Activated T-helper 17 cell treated with anti-CD3 and anti-CD28 coated beads, Interleukin-2, amount 50 U/mL, for 72 hours (primary cell): ENCODE data around the gene RPS2. TPM values are rescaled to one million over a fixed set of nuclear protein-coding genes. Genes with fewer than 3 reads are reported as not detected.
"Not testable (repeated sequence)": the region's sequence is repeated elsewhere in the genome, so short reads cannot be mapped to it uniquely, and the experiment has no call there.

Experiments
- ATAC-seq: fragments of 150-1000 bp; cut with Tn5 transposase; replicated peaks from 2 replicates; pipeline ENCODE4 v1.10.0; 2021; ENCODE audit warnings: mild to moderate bottlenecking, moderate library complexity
- H3K27ac Mint-ChIP-seq: one replicate; pipeline ENCODE4 v1.8.0; 2022; ENCODE audit warnings: mixed read lengths
- H3K27me3 Mint-ChIP-seq: one replicate; pipeline ENCODE4 v1.8.0; 2022; ENCODE audit warnings: mixed read lengths
- H3K36me3 Mint-ChIP-seq: one replicate; pipeline ENCODE4 v1.8.0; 2022; ENCODE audit warnings: low read depth, mild to moderate bottlenecking, mixed read lengths
- H3K4me1 Mint-ChIP-seq: one replicate; pipeline ENCODE4 v1.8.0; 2022; ENCODE audit warnings: mixed read lengths
- H3K4me3 Mint-ChIP-seq: one replicate; pipeline ENCODE4 v1.8.0; 2022; ENCODE audit warnings: mild to moderate bottlenecking, mixed read lengths
- H3K9me3 Mint-ChIP-seq: one replicate; pipeline ENCODE4 v1.8.0; 2022; ENCODE audit warnings: mixed read lengths
- total RNA-seq, 2 donors: library from RNA; stranded (reverse); gene quantifications; one replicate each; pipeline ENCODE4 v1.2.3, GENCODE V29; 2022

The RPS2 gene
- total RNA-seq, 2 donors from 2014 or later, result 4,570 to 4,579 TPM

DNA sequence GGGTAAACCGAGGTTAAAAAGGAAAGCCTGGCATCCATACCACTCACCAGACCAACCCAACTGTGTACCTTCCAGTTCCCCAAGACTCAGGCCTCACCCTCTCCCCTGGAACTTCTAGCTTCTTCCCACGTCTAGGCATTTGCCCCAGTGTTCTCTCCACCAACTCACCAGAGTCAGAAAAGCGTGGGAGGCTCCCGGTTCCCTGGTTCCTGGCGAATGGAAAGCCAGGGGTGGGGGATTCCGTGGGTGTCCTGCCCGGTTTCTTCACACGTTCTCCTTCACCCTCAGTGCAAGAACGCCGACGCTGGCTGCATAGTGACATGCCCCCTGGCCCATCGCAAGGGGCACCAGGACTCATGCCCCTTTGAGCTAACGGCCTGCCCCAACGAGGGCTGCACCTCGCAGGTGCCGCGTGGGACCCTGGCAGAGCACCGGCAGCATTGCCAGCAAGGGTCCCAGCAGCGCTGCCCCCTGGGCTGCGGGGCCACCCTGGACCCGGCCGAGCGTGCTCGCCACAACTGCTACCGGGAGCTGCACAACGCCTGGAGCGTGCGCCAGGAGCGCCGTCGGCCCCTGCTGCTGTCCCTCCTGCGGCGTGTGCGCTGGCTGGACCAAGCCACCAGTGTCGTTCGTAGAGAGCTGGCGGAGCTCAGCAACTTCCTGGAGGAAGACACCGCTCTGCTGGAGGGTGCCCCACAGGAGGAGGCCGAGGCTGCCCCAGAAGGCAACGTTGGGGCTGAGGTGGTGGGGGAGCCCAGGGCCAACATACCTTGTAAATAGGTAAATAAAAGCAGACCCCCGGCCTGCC lies 3.7 kb upstream of the RPS2 start:
- Mint-ChIP-seq H3K36me3 (peaks cover 50% of the 10 kb centered on the region), H3K9me3 (no peaks in the 10 kb centered on the region), H3K4me1 (peaks cover 21% of the 10 kb centered on the region), H3K4me3 (no peak overlapping the region), H3K27ac (no peak overlapping the region), H3K27me3 (no peaks in the 10 kb centered on the region)
- no peak for ATAC-seq

- Mint-ChIP-seq H3K4me3 (peak within 1 kb of the TSS; percentile 89), H3K27me3 (no peaks in the 10 kb centered on the region), H3K36me3 (peaks cover 55% of the 10 kb centered on the region), H3K27ac (peak within 1 kb of the TSS; percentile 84), H3K4me1 (peaks cover 11% of the 10 kb centered on the region), H3K9me3 (no peaks in the 10 kb centered on the region)
- ATAC-seq, result no peak
Observed at GRCh38 chr16:1966460-1966859, 1.8 kb upstream of the RPS2 start, which contains the start of gene RNF151. RNF151 (plus strand) TSS chr16:1966856; CDS start chr16:1966882, 26 bp downstream.

GRCh38 chr16:1965396-1966001 lies 873 bp upstream of the RPS2 start:
- peak overlapping the region; percentile 89 for H3K4me3 Mint-ChIP-seq
- no peaks in the 10 kb centered on the region for H3K27me3 Mint-ChIP-seq
- ATAC-seq, result no peak
- peaks cover 62% of the 10 kb centered on the region for H3K36me3 Mint-ChIP-seq
- H3K27ac Mint-ChIP-seq, result peak overlapping the region; percentile 84
- H3K4me1 Mint-ChIP-seq, result peaks cover 12% of the 10 kb centered on the region
- no peaks in the 10 kb centered on the region for H3K9me3 Mint-ChIP-seq

DNA sequence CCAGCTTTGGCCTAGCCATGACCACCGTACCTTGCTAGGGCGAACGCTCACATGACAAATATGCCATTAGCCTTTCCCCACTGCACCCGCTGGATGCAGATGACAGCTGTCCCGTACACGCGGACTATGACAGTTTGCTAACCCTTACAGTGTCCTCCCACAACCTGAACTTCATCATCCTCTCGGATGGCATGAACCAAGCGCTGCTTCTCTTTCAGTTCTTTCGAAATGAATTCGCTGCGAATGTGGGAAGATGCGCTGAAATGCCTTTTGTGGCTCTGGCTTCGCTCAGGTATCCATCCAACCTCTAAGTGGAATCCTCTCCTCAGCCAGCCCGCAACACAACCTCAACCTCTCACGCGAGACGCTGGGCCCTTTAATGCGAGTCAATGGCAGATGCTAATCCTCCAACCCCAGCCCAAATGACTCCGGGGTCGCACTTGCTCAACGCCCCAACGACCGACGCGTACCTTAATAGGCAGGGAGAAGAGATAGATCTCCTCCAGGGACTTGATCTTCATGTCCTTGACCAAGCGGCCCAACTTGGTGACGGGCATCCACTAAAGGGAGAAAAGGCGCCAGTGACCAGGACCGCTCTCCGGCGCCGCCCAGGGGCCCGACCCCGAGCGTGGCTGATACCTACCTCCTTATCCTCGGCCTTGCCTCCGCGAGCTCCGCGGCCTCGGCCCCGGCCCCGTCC lies 670 bp downstream of the RPS2 start:
- peaks cover 71% of the 10 kb centered on the region for H3K36me3 Mint-ChIP-seq
- no peaks in the 10 kb centered on the region for H3K9me3 Mint-ChIP-seq
- H3K4me1 Mint-ChIP-seq, result peaks cover 14% of the 10 kb centered on the region
- peak overlapping the region; percentile 89 for H3K4me3 Mint-ChIP-seq
- peak; percentile 23 for ATAC-seq
- H3K27me3 Mint-ChIP-seq, result no peaks in the 10 kb centered on the region
- peak overlapping the region; percentile 84 for H3K27ac Mint-ChIP-seq

DNA sequence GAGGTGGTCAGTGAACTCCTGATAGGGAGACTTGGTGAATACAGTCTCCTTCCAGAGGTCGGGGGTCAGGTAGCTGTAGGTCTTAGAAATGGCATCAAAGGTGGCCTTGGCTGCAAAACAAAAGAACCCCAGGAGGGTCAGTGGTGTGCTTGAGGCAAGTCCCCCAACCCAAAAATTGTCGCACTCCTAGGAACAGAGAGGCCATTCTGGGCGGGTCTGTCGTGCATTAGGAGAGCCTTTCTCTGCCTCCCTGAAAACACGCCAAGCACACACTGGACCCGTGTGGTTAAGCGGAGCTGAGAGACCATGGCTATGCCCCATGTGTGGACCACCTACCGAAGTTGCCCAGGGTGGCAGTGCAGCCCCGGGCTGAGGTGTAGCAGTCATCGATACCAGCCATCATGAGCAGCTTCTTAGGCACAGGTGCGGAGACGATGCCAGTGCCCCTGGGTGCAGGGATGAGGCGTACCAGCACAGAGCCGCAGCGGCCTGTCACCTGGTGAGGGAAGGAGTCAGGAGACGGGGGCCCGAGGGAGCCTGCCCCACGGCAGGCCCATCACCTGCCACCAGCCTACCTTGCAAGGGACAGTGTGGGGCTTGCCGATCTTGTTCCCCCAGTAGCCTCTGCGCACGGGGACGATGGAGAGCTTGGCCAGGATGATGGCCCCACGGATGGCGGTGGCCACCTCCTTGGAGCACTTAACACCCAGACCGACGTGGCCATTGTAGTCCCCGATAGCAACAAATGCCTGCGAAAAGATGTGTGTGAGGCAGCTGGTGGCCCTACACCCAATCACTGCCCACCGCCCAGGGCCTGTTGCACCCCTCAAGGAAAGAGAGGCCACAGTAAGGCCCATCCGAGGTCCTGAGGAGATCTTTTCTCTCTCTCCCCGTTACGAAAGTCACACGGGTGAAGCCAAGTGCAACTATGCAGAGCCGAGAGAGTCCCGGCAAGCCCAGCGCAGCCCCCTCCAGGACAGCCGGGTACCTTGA lies 2.2 kb downstream of the RPS2 start:
- H3K9me3 Mint-ChIP-seq, H3K27me3 Mint-ChIP-seq, ATAC-seq: not testable (repeated sequence)
- peaks cover 68% of the 10 kb centered on the region for H3K36me3 Mint-ChIP-seq
- H3K27ac Mint-ChIP-seq, result peak overlapping the region; percentile 84
- H3K4me3 Mint-ChIP-seq, result peak overlapping the region; percentile 89
- peaks cover 14% of the 10 kb centered on the region for H3K4me1 Mint-ChIP-seq

DNA sequence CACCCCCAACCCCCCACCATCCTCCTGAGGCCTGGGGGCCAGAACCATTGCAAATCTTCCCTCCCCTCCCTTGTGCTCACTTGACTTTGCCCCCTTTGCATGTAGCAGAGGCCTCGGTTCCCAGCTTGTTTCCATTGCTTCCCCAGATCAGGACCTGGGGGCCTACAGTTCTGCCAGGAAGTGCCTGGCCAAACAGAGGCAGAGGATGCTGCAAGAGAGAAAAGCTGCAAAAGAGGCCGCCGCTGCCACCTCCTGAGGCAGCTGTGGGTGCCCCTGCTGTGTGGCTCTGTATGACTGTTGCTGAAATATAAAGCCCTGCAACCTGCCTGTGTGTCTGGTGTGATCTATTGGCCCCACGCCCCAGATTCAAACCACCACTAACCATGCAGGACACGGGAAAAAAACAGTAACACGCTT lies 3.0 kb downstream of the RPS2 start:
- no peak for ATAC-seq
- Mint-ChIP-seq H3K27ac (no peak overlapping the region), H3K27me3 (no peaks in the 10 kb centered on the region), H3K4me1 (peaks cover 14% of the 10 kb centered on the region), H3K9me3 (no peaks in the 10 kb centered on the region), H3K4me3 (peak overlapping the region; percentile 89), H3K36me3 (peaks cover 64% of the 10 kb centered on the region)

DNA sequence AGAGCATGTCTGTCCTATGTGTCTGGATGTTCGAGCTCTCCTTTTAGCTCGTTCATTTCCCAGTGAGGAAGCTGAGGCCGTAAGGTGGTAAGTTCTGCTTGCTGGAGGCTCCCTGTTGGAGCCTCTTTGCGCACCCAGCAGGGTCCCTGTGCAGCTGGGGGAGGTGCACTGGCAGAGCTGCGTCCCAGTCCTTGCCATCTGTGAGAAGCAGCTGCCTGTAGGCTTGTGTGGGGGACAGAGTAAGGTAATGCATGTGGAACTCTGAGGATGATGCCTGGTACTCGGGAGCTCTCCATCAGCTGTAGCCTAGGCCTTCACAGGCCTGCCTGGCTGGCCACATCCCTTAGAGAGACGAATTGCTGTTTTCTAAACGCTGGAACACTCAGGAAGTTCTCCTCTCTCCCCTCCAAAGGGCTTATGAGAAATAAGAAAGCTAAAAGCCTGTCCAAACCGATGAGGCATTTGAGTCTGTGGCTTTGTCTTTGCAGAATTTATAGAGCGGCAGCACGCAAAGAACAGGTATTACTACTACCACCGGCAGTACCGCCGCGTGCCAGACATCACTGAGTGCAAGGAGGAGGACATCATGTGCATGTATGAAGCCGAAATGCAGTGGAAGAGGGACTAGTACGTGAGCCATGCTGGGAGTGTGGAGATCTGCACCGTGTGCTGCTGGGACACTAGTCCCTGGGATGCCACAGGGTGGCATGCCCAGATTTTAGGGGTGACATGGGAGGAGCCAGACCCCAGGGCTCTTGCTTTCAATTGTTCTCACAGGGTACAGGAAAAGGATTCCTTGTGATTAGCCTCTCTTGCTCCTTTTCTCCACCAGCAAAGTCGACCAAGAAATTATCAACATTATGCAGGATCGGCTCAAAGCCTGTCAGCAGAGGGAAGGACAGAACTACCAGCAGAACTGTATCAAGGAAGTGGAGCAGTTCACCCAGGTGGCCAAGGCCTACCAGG lies 3.7 kb downstream of the RPS2 start:
- peaks cover 14% of the 10 kb centered on the region for H3K4me1 Mint-ChIP-seq
- H3K4me3 Mint-ChIP-seq, result peak overlapping the region; percentile 89
- ATAC-seq, result no peak
- H3K27me3 Mint-ChIP-seq, result no peaks in the 10 kb centered on the region
- H3K27ac Mint-ChIP-seq, result peak overlapping the region; percentile 88
- no peaks in the 10 kb centered on the region for H3K9me3 Mint-ChIP-seq
- peaks cover 63% of the 10 kb centered on the region for H3K36me3 Mint-ChIP-seq

DNA sequence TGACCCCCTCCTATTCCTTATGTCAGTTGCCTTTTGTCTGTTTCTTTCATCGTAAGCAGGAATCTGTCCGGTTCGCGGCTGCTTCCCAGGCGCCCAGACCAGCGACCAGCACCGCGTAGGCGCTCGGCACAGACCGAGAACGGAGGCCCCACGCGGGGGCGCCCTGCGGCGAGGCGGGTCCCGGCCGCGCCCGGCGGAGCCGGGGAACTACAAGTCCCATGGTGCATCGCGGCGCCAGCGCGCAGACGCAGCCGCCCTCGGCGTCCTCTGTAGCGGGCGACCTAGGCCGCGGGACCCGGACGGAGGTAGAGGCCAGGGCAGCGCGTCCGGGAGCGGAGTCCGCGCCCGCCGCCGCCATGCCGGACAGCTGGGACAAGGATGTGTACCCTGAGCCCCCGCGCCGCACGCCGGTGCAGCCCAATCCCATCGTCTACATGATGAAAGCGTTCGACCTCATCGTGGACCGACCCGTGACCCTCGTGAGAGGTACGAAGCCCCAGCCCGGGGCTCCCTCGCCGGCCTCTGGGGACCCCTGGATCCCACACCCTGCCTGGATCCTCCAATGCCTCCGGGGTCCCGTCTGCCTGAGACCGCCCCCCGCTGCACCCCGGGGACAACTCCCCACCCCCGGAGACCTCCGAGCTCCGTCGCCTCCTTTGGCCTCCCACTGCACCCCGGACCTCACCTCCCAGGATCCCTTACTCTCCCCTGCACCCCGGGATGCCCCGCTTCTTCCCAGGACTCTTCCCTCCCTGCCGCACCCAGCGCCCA lies 5.2 kb downstream of the RPS2 start, which contains the start of gene NDUFB10:
Gene NDUFB10 (plus strand): TSS at position 270 of the 771 bp plus-strand sequence. CDS start 87 bp downstream, at position 357.
- H3K27ac Mint-ChIP-seq, result peak within 1 kb of the TSS; percentile 88
- no peaks in the 10 kb centered on the region for H3K9me3 Mint-ChIP-seq
- peaks cover 14% of the 10 kb centered on the region for H3K4me1 Mint-ChIP-seq
- ATAC-seq, result peak; percentile 91
- peak within 1 kb of the TSS; percentile 89 for H3K4me3 Mint-ChIP-seq
- H3K27me3 Mint-ChIP-seq, result no peaks in the 10 kb centered on the region
- H3K36me3 Mint-ChIP-seq, result peaks cover 48% of the 10 kb centered on the region

DNA sequence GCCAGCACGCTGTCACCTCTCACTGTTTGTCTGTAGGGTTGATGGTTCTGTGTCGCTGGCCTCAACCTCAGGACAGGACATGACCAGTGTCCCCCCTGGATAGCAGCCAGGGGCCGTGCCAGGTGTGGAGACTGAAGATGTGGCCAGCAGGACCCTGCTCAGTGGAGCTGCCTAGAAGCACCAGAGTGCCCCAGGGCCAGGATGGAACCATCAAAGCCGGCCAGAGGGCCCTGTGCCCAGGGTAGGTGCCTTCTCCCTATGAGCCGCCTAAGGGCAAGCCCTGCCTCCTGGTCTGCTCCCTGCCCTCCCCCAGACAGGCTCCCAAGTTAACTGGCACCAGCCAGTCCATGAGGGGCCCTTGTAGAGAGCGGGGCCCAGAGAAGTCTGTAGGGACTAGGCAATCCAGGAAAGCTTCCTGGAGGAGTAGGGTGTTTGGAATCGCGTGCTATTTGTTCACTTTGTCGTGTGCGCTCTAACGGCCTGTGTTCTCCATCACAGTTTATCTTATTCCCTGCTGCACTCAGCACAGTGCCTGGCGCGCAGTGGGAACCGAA lies 5.8 kb downstream of the RPS2 start:
- Mint-ChIP-seq H3K36me3 (peaks cover 42% of the 10 kb centered on the region), H3K9me3 (no peaks in the 10 kb centered on the region), H3K4me1 (peaks cover 14% of the 10 kb centered on the region), H3K27ac (peak overlapping the region; percentile 88), H3K4me3 (peak overlapping the region; percentile 89), H3K27me3 (no peaks in the 10 kb centered on the region)
- ATAC-seq, result peak; percentile 4

DNA sequence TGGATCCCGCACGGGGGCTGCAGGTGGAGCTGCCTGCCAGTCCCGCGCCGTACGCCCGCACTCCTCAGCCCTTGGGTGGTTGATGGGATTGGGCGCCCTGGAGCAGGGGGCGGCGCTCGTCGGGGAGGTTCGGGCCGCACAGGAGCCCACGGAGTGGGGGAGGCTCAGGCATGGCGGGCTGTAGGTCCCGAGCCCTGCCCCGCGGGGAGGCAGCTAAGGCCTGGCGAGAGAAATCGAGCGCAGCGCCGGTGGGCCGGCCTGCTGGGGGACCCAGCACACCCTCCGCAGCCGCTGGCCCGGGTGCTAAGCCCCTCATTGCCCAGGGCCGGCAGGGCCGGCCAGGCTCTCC lies 6.5 kb downstream of the RPS2 start:
- H3K27ac Mint-ChIP-seq, H3K9me3 Mint-ChIP-seq, ATAC-seq, H3K27me3 Mint-ChIP-seq, H3K4me3 Mint-ChIP-seq: not testable (repeated sequence)
- H3K36me3 Mint-ChIP-seq, result peaks cover 35% of the 10 kb centered on the region
- peaks cover 10% of the 10 kb centered on the region for H3K4me1 Mint-ChIP-seq

DNA sequence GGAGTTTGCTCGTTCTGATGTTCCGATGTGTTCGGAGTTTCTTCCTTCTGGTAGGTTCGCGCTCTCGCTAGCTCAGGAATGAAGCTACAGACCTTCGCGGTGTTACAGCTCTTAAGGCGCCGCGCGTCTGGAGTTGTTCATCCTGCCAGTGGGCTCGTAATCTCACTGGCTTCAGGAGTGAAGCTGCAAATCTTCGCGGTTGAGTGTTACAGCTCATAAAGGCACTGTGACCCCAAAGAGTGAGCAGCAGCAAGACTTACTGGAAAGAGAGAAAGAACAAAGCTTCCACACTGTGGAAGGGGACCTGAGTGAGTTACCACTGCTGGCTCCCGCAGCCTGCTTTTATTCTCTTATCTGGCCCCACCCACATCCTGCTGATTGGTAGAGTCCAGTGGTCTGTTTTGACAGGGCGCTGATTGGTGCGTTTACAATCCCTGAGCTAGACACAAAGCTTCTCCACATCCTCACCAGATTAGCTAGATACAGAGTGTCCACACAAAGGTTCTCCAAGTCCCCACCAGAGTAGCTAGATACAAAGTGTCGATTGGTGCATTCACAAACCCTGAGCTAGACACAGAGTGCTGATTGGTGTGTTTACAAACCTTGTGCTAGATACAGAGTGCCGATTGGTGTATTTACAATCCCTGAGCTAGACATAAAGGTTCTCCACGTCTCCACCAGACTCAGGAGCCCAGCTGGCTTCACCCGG lies 7.0 kb downstream of the RPS2 start:
- not testable (repeated sequence) for H3K9me3 Mint-ChIP-seq, ATAC-seq, H3K27me3 Mint-ChIP-seq, H3K4me3 Mint-ChIP-seq, H3K27ac Mint-ChIP-seq
- Mint-ChIP-seq H3K36me3 (peaks cover 30% of the 10 kb centered on the region), H3K4me1 (peaks cover 13% of the 10 kb centered on the region)

GRCh38 chr16:1953734-1954133 lies 10.9 kb downstream of the RPS2 start:
- Mint-ChIP-seq H3K4me1 (peaks cover 6% of the 10 kb centered on the region), H3K4me3 (no peak overlapping the region), H3K27ac (no peak overlapping the region), H3K9me3 (no peaks in the 10 kb centered on the region), H3K27me3 (no peaks in the 10 kb centered on the region), H3K36me3 (no peaks in the 10 kb centered on the region)
- ATAC-seq, result no peak
